Colonic mucosa (tissue), 4 donors: ENCODE results near the gene PKNOX2. TPM values are rescaled to one million over a fixed set of nuclear protein-coding genes. Genes with fewer than 3 reads are reported as not detected.

Source experiments
- DNase-seq: peaks from one replicate; pipeline ENCODE4 v3.0.0-alpha.2; 2020
- H3K27ac ChIP-seq: fragments of 200-600 bp; one replicate; pipeline ENCODE4 v1.8.0; 2021
- H3K27me3 ChIP-seq: fragments of 200-600 bp; one replicate; pipeline ENCODE4 v1.8.0; 2021
- H3K36me3 ChIP-seq: fragments of 200-600 bp; one replicate; pipeline ENCODE4 v1.8.0; 2021
- H3K4me1 ChIP-seq: fragments of 200-600 bp; one replicate; pipeline ENCODE4 v1.8.0; 2021; ENCODE audit warnings: mild to moderate bottlenecking
- H3K4me3 ChIP-seq: fragments of 200-600 bp; one replicate; pipeline ENCODE4 v1.8.0; 2021
- H3K9ac ChIP-seq, 2 donors: one replicate each; pipeline ENCODE4 v1.7.0; 2013; ENCODE audit warnings: control low read depth in 2 of 2, low read depth in 2 of 2, low read length in 2 of 2
- H3K9me3 ChIP-seq: fragments of 200-600 bp; one replicate; pipeline ENCODE4 v1.8.0; 2021
- CTCF ChIP-seq: fragments of 200-600 bp; IDR thresholded peaks from one replicate; pipeline ENCODE4 v1.8.0; 2022; ENCODE audit warnings: antibody characterized with exemption, mild to moderate bottlenecking
- intact Hi-C: fragments of 100-400 bp; cut with DNase I; formaldehyde crosslinking; loops from one replicate; pipeline ENCODE4 v1.14.1; 2022
- total RNA-seq, 2 donors: library from RNA; stranded (reverse); fragmentation: NEBNext Ultra II Directional in 1 of 2; extraction: Animal tissue kit (Norgen Biotek cat#: 25700) in 1 of 2; gene quantifications; one replicate each; pipeline ENCODE4 v1.2.1, GENCODE V29; 2021
- donor health status: healthy.
- donor health status: DM: no; HTN: no; CAD: no.
- donor health status: DM: no; HTN: no; CAD: no.

The PKNOX2 gene
- total RNA-seq, 2 donors from 2014 or later: 0.52 to 1.3 TPM

GRCh38 chr11:125251214-125251545, 86.6 kb downstream of the PKNOX2 start:
- no peaks in the 10 kb centered on the region for H3K4me1 ChIP-seq

GRCh38 chr11:125251956-125252355, 87.4 kb downstream of the PKNOX2 start:
- H3K4me1 ChIP-seq: no peaks in the 10 kb centered on the region
- no peaks in the 10 kb centered on the region for H3K9me3 ChIP-seq
- intact Hi-C loops: no loop called here

More at GRCh38 chr11:125251214-125251545, 86.6 kb downstream of the PKNOX2 start:
- TF ChIP-seq CTCF: no peak
- intact Hi-C loops: no loop called here
- DNase-seq: no peak
- H3K9me3 ChIP-seq: no peaks in the 10 kb centered on the region
- no peak overlapping the region for H3K9ac ChIP-seq
- no peaks in the 10 kb centered on the region for H3K36me3 ChIP-seq
- no peaks in the 10 kb centered on the region for H3K27me3 ChIP-seq
- no peak overlapping the region for H3K4me3 ChIP-seq
- H3K27ac ChIP-seq: no peak overlapping the region

GRCh38 chr11:125253289-125253688, 88.7 kb downstream of the PKNOX2 start:
- Histone ChIP-seq H3K27me3 (no peaks in the 10 kb centered on the region), H3K9ac (peak overlapping the region in 1 of 2 donors; percentile 20), H3K9me3 (no peaks in the 10 kb centered on the region), H3K27ac (no peak overlapping the region), H3K36me3 (no peaks in the 10 kb centered on the region), H3K4me3 (no peak overlapping the region), H3K4me1 (no peaks in the 10 kb centered on the region)
- TF ChIP-seq CTCF: no peak
- no peak for DNase-seq
- intact Hi-C loops: no loop called here

More at GRCh38 chr11:125251956-125252355, 87.4 kb downstream of the PKNOX2 start:
- Histone ChIP-seq H3K36me3 (no peaks in the 10 kb centered on the region), H3K27me3 (no peaks in the 10 kb centered on the region), H3K4me3 (no peak overlapping the region), H3K27ac (no peak overlapping the region), H3K9ac (no peak overlapping the region)
- no peak for DNase-seq
- TF ChIP-seq CTCF: no peak

- no peaks in the 10 kb centered on the region for H3K4me1 ChIP-seq
- intact Hi-C loops: no loop called here
- TF ChIP-seq CTCF: no peak
These were observed 89.4 kb downstream of the PKNOX2 start for GRCh38 chr11:125253795-125254525.

GRCh38 chr11:125256541-125257189, 92.1 kb downstream of the PKNOX2 start:
- intact Hi-C loops: no loop called here
- H3K36me3 ChIP-seq: no peaks in the 10 kb centered on the region
- no peaks in the 10 kb centered on the region for H3K9me3 ChIP-seq
- H3K27ac ChIP-seq: no peak overlapping the region
- H3K27me3 ChIP-seq: no peaks in the 10 kb centered on the region
- no peak for TF ChIP-seq CTCF
- H3K4me1 ChIP-seq: no peaks in the 10 kb centered on the region
- no peak overlapping the region for H3K4me3 ChIP-seq
- peak overlapping the region in 1 of 2 donors; percentile 41 for H3K9ac ChIP-seq
- no peak for DNase-seq

More at GRCh38 chr11:125253795-125254525, 89.4 kb downstream of the PKNOX2 start:
- no peaks in the 10 kb centered on the region for H3K36me3 ChIP-seq
- no peak overlapping the region for H3K27ac ChIP-seq
- DNase-seq: no peak
- no peak overlapping the region for H3K4me3 ChIP-seq
- no peaks in the 10 kb centered on the region for H3K9me3 ChIP-seq
- H3K9ac ChIP-seq: no peak overlapping the region
- no peaks in the 10 kb centered on the region for H3K27me3 ChIP-seq
